ENCODE measurements around the gene SLC22A12. TPM values are rescaled to one million over a fixed set of nuclear protein-coding genes. Genes with fewer than 3 reads are reported as not detected.
"Not testable (repeated sequence)": the region's sequence is repeated elsewhere in the genome, so short reads cannot be mapped to it uniquely, and the experiment has no call there.

Gene SLC22A12
- polyA plus RNA-seq, 3 donors from 2014 or later, result not detected

- DNase-seq, result no peak
- no peak overlapping the region for H3K4me3 Mint-ChIP-seq
- peaks cover 0 to 10% (median 7%) of the 10 kb centered on the region in 3 donors for H3K27me3 Mint-ChIP-seq (ENCODE audit: low read depth in 3 of 3)
- no peak overlapping the region for H3K27ac Mint-ChIP-seq
- no peaks in the 10 kb centered on the region for H3K36me3 Mint-ChIP-seq
- H3K4me1 Mint-ChIP-seq, result no peaks in the 10 kb centered on the region
- peaks cover 0 to 1% (median 0%) of the 10 kb centered on the region in 6 donors for H3K9me3 Mint-ChIP-seq
Observed at GRCh38 chr11:64558869-64559268, 32.2 kb upstream of the SLC22A12 start.

DNA sequence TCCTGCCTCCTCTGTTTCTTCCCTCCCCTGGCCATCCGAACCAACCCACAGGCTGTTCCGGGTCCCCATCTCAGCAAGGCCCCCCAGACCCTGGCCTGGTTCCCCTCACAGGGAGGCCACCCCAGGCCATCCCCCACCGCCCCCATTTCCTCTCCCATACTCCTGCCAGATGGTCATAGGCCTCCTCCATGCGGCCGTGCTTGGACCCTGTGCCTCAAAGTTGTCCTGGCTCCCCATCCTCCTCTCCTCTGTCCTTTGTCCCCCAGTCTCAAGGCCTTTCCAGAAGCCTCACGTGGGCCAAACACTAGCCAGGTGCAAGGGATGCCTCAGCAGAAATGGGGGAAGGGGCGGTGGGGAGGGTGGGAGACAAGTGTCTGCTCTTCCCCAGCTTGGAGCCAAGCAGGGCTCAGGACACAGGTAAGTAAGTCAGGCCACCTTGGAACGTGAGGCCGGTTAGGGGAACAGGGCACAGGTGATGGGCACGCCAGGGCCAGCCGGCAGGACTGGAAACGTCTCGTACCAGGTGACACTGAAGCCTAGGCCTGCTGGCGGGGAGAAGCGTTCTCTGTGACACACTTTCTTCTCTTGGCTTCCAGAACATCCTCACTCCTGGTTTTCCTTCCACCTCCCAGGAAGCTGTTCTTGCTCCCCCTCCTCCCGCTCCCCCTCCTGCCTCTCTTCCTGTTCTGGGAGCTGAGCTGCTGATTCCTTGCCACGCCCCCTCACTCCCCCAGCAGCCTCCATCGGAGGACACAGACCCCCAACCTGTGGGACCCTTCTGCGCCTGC, 31.5 kb upstream of the SLC22A12 start:
- peaks cover 0 to 1% of the 10 kb centered on the region in 2 donors for H3K4me1 Mint-ChIP-seq
- H3K36me3 Mint-ChIP-seq, result no peaks in the 10 kb centered on the region
- DNase-seq, result no peak
- no peak overlapping the region for H3K4me3 Mint-ChIP-seq
- peaks cover 1 to 10% (median 5%) of the 10 kb centered on the region in 3 donors for H3K27me3 Mint-ChIP-seq (ENCODE audit: low read depth in 3 of 3)
- H3K9me3 Mint-ChIP-seq, result peaks cover 0 to 1% (median 0%) of the 10 kb centered on the region in 6 donors
- no peak overlapping the region for H3K27ac Mint-ChIP-seq

GRCh38 chr11:64560139-64560771, 30.8 kb upstream of the SLC22A12 start:
- peaks cover 0 to 1% (median 0%) of the 10 kb centered on the region in 6 donors for H3K9me3 Mint-ChIP-seq
- DNase-seq, result no peak

GRCh38 chr11:64560941-64561340, 30.1 kb upstream of the SLC22A12 start:
- DNase-seq, result no peak
- Mint-ChIP-seq H3K36me3 (no peaks in the 10 kb centered on the region), H3K4me3 (no peak overlapping the region), H3K27ac (no peak overlapping the region), H3K4me1 (peaks cover 0 to 3% of the 10 kb centered on the region in 2 donors), H3K9me3 (peaks cover 0 to 1% (median 0%) of the 10 kb centered on the region in 6 donors), H3K27me3 (ENCODE audit: low read depth in 3 of 3) (peaks cover 1 to 10% (median 3%) of the 10 kb centered on the region in 3 donors)

More at GRCh38 chr11:64560139-64560771, 30.8 kb upstream of the SLC22A12 start:
- Mint-ChIP-seq H3K4me3 (no peak overlapping the region), H3K36me3 (no peaks in the 10 kb centered on the region), H3K4me1 (peaks cover 0 to 3% of the 10 kb centered on the region in 2 donors), H3K27me3 (ENCODE audit: low read depth in 3 of 3) (peaks cover 1 to 10% (median 5%) of the 10 kb centered on the region in 3 donors), H3K27ac (no peak overlapping the region)

DNA sequence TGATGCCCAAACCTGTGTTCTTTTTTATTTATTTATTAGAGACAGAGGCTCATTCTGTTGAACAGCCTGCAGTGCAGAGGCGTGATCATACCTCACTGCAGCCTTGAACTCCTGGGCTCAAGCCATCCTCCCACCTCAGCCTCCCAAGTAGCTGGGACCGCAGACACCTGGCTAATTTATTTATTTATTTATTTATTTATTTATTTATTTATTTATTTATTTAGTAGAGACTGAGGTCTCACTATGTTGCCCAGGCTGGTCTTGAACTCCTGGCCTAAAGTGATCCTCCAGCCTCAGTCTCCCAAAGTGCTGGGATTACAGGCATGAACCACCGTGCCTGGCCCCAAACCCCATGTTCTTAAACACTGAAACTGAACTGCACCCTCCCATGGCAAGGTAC, 29.6 kb upstream of the SLC22A12 start:
- not testable (repeated sequence) for H3K9me3 Mint-ChIP-seq; H3K36me3 Mint-ChIP-seq; H3K4me1 Mint-ChIP-seq; H3K27me3 Mint-ChIP-seq (ENCODE audit: low read depth in 3 of 3); H3K27ac Mint-ChIP-seq; DNase-seq; H3K4me3 Mint-ChIP-seq

GRCh38 chr11:64561984-64562722, 28.9 kb upstream of the SLC22A12 start:
- Mint-ChIP-seq H3K27me3 (ENCODE audit: low read depth in 3 of 3) (peaks cover 1 to 5% (median 1%) of the 10 kb centered on the region in 3 donors), H3K9me3 (peaks cover 0 to 1% (median 0%) of the 10 kb centered on the region in 6 donors), H3K4me1 (peaks cover 0 to 3% of the 10 kb centered on the region in 2 donors), H3K27ac (no peak overlapping the region), H3K36me3 (no peaks in the 10 kb centered on the region), H3K4me3 (no peak overlapping the region)
- DNase-seq, result no peak

- peaks cover 0 to 3% of the 10 kb centered on the region in 2 donors for H3K4me1 Mint-ChIP-seq
- H3K36me3 Mint-ChIP-seq, result no peaks in the 10 kb centered on the region
- H3K27me3 Mint-ChIP-seq (ENCODE audit: low read depth in 3 of 3), result peaks cover 1 to 4% (median 1%) of the 10 kb centered on the region in 3 donors
- H3K4me3 Mint-ChIP-seq, result no peak overlapping the region
- DNase-seq, result no peak
- H3K9me3 Mint-ChIP-seq, result peaks cover 0 to 1% (median 0%) of the 10 kb centered on the region in 6 donors
- no peak overlapping the region for H3K27ac Mint-ChIP-seq
Observed at GRCh38 chr11:64562723-64563351, 28.2 kb upstream of the SLC22A12 start.

- peaks cover 0 to 3% of the 10 kb centered on the region in 2 donors for H3K4me1 Mint-ChIP-seq
- no peak overlapping the region for H3K4me3 Mint-ChIP-seq
- H3K27me3 Mint-ChIP-seq (ENCODE audit: low read depth in 3 of 3), result peaks cover 1 to 2% (median 1%) of the 10 kb centered on the region in 3 donors
- H3K9me3 Mint-ChIP-seq, result no peaks in the 10 kb centered on the region
- no peaks in the 10 kb centered on the region for H3K36me3 Mint-ChIP-seq
- DNase-seq, result no peak
- no peak overlapping the region for H3K27ac Mint-ChIP-seq
Observed at GRCh38 chr11:64563966-64564365, 27.1 kb upstream of the SLC22A12 start.

DNA sequence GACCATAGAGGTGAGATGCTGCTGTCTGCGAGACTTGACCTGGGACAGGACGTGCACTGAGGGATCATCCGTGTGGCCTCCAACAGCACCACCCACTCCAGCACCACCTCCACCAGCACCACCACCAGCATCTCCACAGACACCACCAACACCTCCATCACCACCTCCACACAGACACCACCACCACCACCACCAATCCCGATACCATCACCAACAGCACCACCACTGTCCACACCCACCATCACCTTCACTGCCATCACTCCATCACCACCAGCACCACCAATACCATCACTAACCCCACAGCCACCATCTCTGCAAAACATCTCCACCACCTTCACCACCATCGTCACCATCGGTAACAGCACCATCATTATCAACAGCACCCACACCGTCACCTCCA, 26.6 kb upstream of the SLC22A12 start:
- Mint-ChIP-seq H3K36me3 (no peaks in the 10 kb centered on the region), H3K4me3 (no peak overlapping the region), H3K9me3 (no peaks in the 10 kb centered on the region), H3K27me3 (ENCODE audit: low read depth in 3 of 3) (peaks cover 1 to 2% (median 1%) of the 10 kb centered on the region in 3 donors), H3K27ac (peak overlapping the region in 2 of 6 donors; percentile 46 to 58), H3K4me1 (peaks cover 0 to 3% of the 10 kb centered on the region in 2 donors)
- no peak for DNase-seq

- Mint-ChIP-seq H3K27ac (no peak overlapping the region), H3K4me3 (no peak overlapping the region)
- no peak for DNase-seq
Observed at GRCh38 chr11:64564947-64565889, 25.8 kb upstream of the SLC22A12 start.

GRCh38 chr11:64566042-64566914, 24.7 kb upstream of the SLC22A12 start:
- Mint-ChIP-seq H3K9me3 (no peaks in the 10 kb centered on the region), H3K4me3 (no peak overlapping the region)
- DNase-seq, result peak in 2 of 3 donors; percentile 6 to 16

More at GRCh38 chr11:64564947-64565889, 25.8 kb upstream of the SLC22A12 start:
- Mint-ChIP-seq H3K4me1 (peaks cover 0 to 3% of the 10 kb centered on the region in 2 donors), H3K27me3 (ENCODE audit: low read depth in 3 of 3) (peaks cover 0 to 1% (median 1%) of the 10 kb centered on the region in 3 donors), H3K36me3 (no peaks in the 10 kb centered on the region), H3K9me3 (no peaks in the 10 kb centered on the region)

More at GRCh38 chr11:64566042-64566914, 24.7 kb upstream of the SLC22A12 start:
- Mint-ChIP-seq H3K27me3 (ENCODE audit: low read depth in 3 of 3) (peaks cover 0 to 3% (median 1%) of the 10 kb centered on the region in 3 donors), H3K27ac (no peak overlapping the region), H3K36me3 (no peaks in the 10 kb centered on the region), H3K4me1 (peaks cover 0 to 3% of the 10 kb centered on the region in 2 donors)

Measured in immature natural killer cell (primary cell).